Stimulated activated CD4-positive, alpha-beta T cell treated with anti-CD3 and anti-CD28 coated beads, Interleukin-12 subunit alpha, Interleukin-12 subunit beta, amount 100 ng/mL, for 24 hours (primary cell): ENCODE measurements around the gene ARFGEF2.
"Not testable (repeated sequence)": the region's sequence is repeated elsewhere in the genome, so short reads cannot be mapped to it uniquely, and the experiment has no call there.

ENCODE experiments used
- DNase-seq, 2 experiments: peaks; one replicate each; pipeline ENCODE4 v3.0.0-alpha.2; 2020; ENCODE audit warnings: low read depth in 2 of 2

The ARFGEF2 gene

DNA sequence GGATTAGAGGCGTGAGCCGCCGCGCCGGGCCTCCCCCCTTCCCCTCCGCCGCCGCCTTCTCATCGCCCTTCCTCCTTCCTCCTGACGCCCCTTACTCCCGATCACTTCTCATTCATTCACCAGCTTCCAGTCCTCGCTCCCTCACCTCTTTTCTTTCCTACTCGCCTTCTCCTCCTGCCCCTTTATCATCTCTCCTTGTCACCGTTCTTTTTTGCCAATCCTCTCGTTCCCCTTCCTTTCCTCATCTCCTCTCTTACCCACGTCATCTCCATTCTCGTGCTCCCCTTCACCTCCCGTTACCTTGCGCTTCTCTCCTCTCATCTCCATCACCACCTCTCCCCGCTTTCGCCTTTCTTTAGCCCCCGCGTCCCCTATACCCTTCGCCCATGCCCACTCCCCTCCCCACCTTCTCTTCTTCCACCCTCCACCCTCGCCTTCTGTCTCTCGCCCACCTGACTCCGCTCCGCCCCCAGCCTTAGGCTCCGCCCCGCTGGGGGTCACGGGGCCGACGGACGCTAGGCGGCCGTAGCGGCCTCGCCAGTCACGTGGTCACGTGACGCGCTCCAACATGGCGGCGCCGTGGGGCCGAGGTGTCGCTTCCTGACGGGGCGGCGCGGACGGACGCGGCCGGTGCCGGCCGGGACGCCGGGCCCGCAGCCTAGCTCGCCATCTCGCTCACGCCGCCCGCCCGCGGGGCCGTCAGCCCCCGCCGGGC is at the start of gene ARFGEF2:
Gene ARFGEF2, plus strand, starts transcription at position 544 of the 715 bp plus-strand sequence. CDS start 179 bp downstream, outside the sequence.
- DNase-seq: peak; percentile 77 to 92

DNA sequence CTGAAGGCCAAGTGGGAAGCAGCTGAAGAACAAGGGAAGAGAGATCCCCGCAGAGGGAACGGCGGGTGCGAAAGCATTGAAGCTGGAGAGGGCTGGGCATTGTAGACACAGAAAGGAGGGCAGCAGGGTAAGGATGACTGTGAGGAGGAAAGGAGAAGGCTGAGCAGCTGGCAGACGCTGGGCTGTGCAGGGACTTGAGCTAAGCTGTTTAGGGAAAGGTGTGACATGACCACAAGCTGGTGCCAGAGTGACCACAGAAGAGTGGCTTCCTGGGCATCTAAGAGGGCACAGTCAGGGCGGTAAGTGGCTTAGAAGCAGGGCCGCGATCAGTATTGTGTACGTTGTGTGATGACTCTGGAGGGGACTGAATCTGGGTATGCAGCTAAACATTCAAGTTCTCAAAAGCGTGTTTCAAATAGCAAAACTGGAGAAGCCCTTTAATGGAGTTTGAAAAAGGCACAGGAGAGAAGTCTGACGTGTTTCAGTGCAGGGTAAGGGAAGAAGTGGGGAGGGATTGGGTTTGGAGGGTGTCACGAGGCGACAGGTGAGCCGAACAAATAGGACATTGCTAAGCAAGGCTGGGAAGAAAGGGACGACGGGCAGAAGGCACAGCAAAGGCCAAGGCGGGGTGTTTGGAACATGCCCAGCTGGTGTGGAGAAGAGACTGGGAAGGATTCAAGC is 46.1 kb upstream of the ARFGEF2 start:
- no peak for DNase-seq

DNA sequence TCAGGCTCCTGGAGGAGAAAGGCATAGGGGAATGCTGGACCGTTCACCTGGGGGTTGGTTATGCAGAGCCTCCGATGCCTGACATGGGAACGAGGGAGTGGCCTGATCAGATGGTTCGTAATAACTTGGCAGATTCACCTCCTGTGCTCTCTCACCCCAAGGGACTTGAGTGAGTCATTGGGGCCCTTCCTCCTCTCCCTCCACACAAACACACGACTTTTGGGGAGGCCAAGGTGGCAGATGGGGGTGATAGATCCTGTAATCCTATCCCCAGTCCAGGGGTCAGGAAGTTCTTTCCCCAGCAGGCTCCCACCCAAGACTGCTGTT is 45.6 kb upstream of the ARFGEF2 start:
- no peak for DNase-seq

GRCh38 chr20:48877304-48877703 is 44.2 kb upstream of the ARFGEF2 start:
- DNase-seq: no peak

DNA sequence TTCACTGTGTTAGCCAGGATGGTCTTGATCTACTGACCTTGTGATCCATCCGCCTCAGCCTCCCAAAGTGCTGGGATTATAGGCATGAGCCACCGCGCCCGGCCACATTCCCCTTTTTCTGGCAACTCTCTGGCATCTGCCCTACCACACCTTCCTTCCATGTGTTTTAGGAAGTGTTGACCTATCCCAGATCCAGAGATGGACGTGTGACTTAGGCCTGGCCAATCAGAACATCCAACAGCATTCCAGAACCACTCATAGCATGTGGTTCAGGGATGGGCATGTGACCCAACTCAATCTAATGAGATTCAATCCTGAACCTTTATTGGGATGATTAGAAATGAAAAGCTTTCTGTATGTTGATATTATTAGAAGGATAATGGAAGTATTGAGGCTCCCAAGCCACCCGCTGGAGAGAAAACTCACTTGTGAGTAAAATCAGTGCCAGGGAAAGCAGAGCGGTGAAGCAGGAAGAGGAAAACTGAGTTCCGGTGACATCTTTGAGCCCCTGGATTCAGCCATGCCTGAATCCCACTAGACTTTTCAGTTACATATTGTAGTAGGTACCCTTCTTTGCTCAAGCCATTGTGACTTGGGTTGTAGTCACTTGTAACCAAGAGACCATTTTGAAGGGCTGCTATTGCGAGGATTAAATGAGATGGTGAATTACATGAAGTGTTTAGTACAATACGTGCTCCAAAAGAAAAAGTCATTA is 42.8 kb upstream of the ARFGEF2 start:
- no peak for DNase-seq

- no peak for DNase-seq
Observed at GRCh38 chr20:48879612-48880245, 41.8 kb upstream of the ARFGEF2 start.

DNA sequence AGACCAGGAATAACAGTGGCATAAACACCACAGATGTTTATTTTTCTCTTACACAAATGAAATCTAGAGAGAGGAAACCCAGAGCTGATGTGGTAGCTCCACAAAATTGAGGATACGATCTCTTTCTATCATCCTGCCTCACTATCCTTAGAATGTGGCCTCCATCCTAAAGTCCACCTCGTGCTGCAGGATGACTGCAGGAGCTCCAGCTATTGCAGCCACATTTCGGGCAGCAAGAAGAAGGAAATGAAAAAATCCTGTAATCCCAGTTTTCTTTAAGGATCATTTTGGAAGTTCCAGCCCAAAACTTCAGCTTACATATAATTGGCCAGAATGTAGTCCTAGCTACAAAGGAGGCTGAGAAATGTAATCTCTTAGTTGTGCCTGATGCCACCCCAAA is 41.2 kb upstream of the ARFGEF2 start:
- no peak for DNase-seq

DNA sequence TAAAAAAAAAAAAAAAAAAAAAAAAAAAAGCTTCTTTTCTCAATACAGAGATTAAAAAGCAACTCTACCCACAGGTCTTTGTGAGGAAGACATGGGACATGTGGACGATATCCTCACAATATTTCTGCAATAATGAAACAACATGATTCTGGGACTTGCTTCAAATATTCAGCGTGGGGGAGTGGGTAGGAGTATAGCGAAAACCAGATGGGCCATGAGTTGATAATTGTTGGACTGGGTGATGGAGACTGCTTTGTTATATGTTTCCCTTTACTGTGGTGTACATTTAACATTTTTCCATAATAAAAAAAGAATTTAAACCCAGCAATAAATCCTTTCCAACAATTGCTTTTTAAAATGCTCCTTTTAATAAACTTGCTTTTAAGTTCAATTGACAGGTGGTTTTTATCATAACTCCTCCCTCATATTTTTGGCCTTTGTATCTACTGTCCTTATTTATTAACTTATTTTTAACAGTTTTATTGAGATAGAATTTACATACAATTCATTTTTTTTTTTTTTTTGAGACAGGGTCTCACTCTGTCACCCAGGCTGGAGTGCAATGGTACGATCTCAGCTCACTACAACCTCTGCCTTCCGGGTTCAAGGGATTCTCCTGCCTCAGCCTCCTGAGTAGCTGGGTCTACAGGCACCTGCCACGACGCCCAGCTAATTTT is 40.4 kb upstream of the ARFGEF2 start:
- no peak for DNase-seq

DNA sequence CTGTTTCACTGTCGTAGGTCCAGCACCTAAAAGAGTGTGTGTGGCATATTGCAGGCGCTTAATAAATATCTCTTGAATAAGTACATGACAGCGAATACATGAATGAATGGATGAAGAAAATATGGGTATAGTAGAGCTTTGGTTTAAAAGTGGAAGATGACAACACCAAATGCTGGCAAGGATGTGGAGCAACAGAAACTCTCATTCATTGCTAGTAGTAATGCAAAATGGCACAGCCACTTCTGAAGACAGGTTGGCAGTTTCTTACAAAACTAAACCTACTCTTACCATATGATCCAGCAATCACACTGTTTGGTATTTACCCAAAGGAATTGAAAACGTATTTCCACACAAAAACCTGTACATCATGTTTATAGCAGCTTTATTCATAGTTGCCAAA is 36.3 kb upstream of the ARFGEF2 start:
- no peak for DNase-seq

GRCh38 chr20:48886194-48886593 is 35.3 kb upstream of the ARFGEF2 start:
- no peak for DNase-seq

DNA sequence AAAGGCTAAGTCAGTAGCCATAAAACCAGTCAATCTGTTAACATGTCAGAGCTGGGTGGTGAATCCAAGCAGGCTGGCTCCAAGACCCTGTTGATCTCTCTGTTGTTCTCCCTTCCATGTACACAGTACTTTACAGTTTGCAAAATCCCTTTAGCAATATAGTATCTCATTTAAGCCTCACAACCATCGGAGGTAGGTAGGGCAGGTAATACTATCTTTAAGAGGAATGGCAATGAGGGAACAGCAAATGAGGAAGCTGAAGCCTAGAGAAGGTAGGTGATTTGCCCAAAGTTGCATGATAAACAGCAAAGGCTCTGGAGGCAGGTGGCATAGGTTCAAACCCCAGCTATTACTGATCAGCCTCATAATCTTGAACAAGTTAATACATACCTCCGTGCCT is 34.7 kb upstream of the ARFGEF2 start:
- DNase-seq: no peak

GRCh38 chr20:48888517-48888916 is 33.0 kb upstream of the ARFGEF2 start:
- DNase-seq: not testable (repeated sequence)

DNA sequence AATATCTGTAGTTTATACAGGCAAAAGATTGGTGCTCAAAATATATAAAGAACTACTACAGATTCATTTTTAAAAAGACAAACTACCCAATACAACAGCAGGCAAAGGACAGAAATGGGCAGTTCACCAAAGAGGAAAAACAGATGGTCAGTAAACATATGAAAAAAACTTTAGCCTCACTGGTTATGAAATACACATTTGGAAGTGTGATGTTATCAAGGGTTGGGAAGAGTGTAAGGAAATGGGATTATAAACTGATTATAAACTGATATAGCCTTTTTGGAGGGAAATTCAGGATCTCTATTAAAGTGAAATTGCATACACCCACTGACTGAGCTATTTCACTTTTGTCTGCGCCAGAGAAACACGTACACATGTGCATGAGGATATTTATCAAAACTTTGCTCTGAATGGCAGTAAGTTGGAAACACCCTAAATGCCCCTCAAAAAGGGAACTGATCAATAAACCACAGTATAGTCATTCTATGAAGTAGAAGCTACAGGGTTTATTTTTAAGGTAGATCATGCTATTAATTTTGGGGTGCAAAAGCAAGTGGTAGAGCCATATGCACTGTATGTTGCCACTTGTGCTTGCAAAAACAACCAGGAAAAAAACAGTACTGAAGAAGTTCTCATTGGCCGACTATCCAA is 32.2 kb upstream of the ARFGEF2 start:
- DNase-seq: no peak

DNA sequence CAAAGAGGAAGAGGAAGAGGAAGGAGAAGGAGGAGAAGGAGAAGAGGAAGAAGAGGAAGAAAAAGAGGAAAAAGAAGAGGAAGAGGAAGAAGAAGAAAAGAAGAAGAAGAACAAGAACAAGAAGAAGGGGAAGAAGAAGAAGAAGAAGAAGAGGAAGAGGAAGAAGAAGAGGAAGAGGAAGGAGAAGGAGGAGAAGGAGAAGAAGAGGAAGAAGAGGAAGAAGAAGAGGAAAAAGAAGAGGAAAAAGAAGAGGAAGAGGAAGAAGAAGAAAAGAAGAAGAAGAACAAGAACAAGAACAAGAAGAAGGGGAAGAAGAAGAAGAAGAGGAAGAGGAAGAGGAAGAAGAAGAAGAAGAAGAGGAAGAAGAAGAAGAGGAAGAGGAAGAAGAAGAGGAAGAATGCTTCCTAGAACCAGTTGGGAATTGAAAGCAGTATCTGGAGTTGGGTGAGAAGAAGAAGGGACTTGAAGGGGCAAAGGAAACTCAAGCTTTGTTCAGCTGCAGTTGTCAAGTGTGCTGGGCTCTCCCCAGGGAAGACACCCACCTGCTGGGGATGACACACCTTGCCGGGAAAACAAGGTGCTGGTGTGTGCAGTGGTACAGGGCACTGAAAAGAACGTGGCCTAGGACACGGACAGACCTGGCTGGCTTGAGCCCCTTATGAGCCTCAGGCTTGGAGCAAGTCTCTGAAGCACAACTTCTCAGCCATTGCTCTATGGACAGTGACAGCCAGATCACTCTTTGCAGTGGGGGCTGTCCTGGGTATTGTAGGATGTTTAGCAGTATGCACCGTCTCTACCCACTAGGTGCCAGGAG is 30.1 kb upstream of the ARFGEF2 start:
- no peak for DNase-seq

DNA sequence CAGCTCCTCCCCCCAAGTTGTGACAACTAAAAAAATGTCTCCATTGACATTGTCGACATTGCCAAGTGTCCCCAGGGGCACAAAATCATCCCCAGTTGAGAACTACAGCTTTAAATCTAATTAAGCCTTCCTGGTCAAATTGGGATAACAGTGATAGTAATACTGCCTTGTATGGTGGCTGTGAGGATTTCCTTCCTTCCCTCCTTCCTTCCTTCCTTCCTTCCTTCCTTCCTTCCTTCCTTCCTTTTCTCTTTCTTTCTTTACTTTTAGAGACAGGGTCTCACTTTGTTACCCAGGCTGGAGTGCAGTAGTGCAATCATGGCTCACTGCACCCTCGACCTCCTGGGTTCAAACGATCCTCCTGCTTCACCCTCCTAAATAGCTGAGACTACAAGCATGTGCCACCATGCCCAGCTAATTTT is 29.5 kb upstream of the ARFGEF2 start:
- no peak for DNase-seq

GRCh38 chr20:48892891-48893290 is 28.6 kb upstream of the ARFGEF2 start:
- no peak for DNase-seq

- no peak for DNase-seq
Observed at GRCh38 chr20:48893374-48893773, 28.1 kb upstream of the ARFGEF2 start.

DNA sequence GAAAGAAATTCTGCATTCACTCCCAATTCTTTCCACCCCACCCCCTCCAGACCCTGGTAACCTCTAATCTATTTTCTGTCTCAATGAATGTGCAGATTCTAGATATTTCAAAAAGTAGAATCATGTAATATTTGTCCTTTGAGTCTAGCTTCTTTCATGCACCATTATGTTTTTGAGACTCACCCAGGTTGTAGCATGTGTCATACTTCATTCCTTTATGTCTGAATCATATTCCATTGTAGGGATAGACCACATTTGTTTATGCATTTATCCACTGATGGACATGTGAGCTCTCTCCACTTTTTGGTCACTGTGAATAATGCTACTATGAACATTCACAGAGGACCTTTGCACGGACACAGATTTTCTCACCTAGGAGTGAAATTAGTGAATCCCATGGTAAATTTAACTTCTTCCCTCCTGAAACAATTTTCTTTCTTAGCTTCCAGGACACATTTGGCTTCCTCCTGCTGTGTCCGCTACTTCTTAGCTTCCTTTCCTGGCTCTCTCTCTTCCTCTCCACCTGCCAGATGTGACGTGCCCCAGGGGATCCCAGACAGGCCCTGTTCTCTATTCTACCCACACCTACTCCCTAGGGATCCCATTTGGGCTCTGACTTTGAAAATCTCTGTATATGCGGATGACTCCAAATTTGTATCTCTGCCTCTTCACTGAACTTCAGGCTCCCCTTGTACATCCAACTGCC is 24.1 kb upstream of the ARFGEF2 start:
- DNase-seq: no peak

DNA sequence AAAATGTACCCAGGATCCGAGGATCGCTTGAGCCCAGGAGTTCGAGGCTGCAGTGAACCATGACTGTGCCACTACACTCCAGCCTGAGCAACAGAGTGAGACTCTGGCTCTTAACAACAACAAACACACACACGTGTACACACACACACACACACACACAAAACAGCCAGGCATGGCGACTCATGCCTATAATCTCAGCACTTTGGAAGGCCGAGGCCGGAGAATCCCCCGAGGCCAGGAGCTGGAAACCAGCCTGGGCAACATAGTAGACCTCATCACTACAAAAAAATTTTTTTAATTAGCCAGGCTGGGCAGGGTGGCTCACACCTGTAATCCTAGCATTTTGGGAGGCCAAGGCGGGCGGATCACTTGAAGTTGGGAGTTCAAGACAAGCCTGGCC is 23.3 kb upstream of the ARFGEF2 start:
- no peak for DNase-seq
